Right lobe of liver (tissue), 6 donors: ENCODE results near the gene FUNDC1. TPM values are rescaled to one million over a fixed set of nuclear protein-coding genes. Genes with fewer than 3 reads are reported as not detected.

Experiments
- ATAC-seq, 4 donors: fragments of 200-7000 bp; cut with Tn5 transposase; one replicate each; pipeline ENCODE4 v1.9.1; 2020; ENCODE audit warnings: mild to moderate bottlenecking in 4 of 4, moderate library complexity in 4 of 4
- DNase-seq, 3 donors: peaks; one replicate each; pipeline ENCODE4 v3.0.0-alpha.2; 2020
- H3K27ac ChIP-seq, 3 donors: fragments of 200-600 bp; one replicate each; pipeline ENCODE4 v1.8.0; 2022
- H3K27me3 ChIP-seq, 2 donors: fragments of 200-600 bp; one replicate each; pipeline ENCODE4 v1.8.0; 2022
- H3K36me3 ChIP-seq, 4 donors: fragments of 200-600 bp; sonication (generic) in 1 of 4; one replicate each; pipeline versions ENCODE4 v1.5.1 to v1.8.0; 2017 to 2022; ENCODE audit warnings: control low read depth in 1 of 4
- H3K4me1 ChIP-seq, 4 donors: fragments of 200-600 bp; sonication (generic) in 1 of 4; one replicate each; pipeline versions ENCODE4 v1.5.1 to v1.8.0; 2017 to 2022; ENCODE audit warnings: control low read depth in 1 of 4
- H3K4me3 ChIP-seq, 3 donors: fragments of 200-600 bp; one replicate each; pipeline ENCODE4 v1.8.0; 2022
- H3K9me3 ChIP-seq, 4 donors: fragments of 200-600 bp; sonication (generic) in 1 of 4; one replicate each; pipeline versions ENCODE4 v1.5.1 to v1.8.0; 2017 to 2022; ENCODE audit warnings: control low read depth in 1 of 4
- CTCF ChIP-seq, 4 donors: fragments of 200-600 bp in 3 of 4; fragments of 450-650 bp in 1 of 4; IDR thresholded peaks; one replicate each; pipeline versions ENCODE4 v1.5.1 to v1.8.0; 2016 to 2022; ENCODE audit warnings: antibody characterized with exemption in 4 of 4, mild to moderate bottlenecking in 2 of 4
- POLR2A ChIP-seq: fragments of 450-650 bp; IDR thresholded peaks from one replicate; pipeline ENCODE4 v1.6.1; 2017; ENCODE audit warnings: antibody characterized with exemption, mild to moderate bottlenecking
- WGBS: methylation state at CpG from one replicate; pipeline ENCODE4 v1.1.6; 2018; ENCODE audit warnings: low coverage, low lambda C conversion rate; ENCODE audit not compliant: insufficient coverage; ENCODE audit errors: missing lambda C conversion rate; 5-methylcytosine and 5-hydroxymethylcytosine counted together
- intact Hi-C, 2 donors: fragments of 100-400 bp; cut with DNase I; formaldehyde crosslinking; loops; one replicate each; pipeline versions ENCODE4 v1.11.2 to v1.14.1; 2022
- total RNA-seq, 6 experiments: library from RNA; depleted of rRNA in 2 of 6; stranded (reverse); fragments of >200 nt in 2 of 6; fragmentation: NEBNext Ultra II Directional in 3 of 6; extraction: Animal tissue kit (Norgen Biotek cat#: 25700) in 3 of 6; gene quantifications; one replicate each; pipeline versions ENCODE4 v1.1.0 to v1.2.4, GENCODE V29; 2016 to 2023
- donor health status: DM: no; HTN: yes; CAD: no.
- donor health status: DM: no; HTN: no; CAD: no.
- donor health status: DM: no; HTN: no; CAD: no.
- donor health status: DM: no; HTN: yes; CAD: no.
- donor health status: DM: no; HTN: yes; CAD: no.

FUNDC1 gene
- total RNA-seq, 6 experiments from 2014 or later = 2.4 to 6.3 (median 5.0) TPM

- Histone ChIP-seq H3K4me1 (peaks cover 0 to 4% (median 0%) of the 10 kb centered on the region in 4 donors), H3K9me3 (no peaks in the 10 kb centered on the region), H3K27ac (no peak overlapping the region), H3K36me3 (no peaks in the 10 kb centered on the region), H3K4me3 (no peak overlapping the region), H3K27me3 (no peaks in the 10 kb centered on the region)
- DNase-seq (peak in 1 of 3 donors; percentile 58), ATAC-seq (peak; percentile 60 to 77 (median 76))
- TF ChIP-seq CTCF (IDR thresholded peaks at IDR 0.05) (no peak), POLR2A (no peak)
- WGBS = 17% methylated on average over 1 of the region's 2 CpGs
- intact Hi-C loops = no loop called here
These were observed 68.2 kb downstream of the FUNDC1 start for GRCh38 chrX:44474410-44474809.

Other genes with a start within 250 kb of the FUNDC1 start
- under 1 TPM in 1 of 6 experiments, not detected in 5; 0.13 TPM for gene EFHC2, start 199.2 kb downstream of the FUNDC1 start, total RNA-seq